ENCODE results near the gene YIPF6.
"Not testable (repeated sequence)": the region's sequence is repeated elsewhere in the genome, so short reads cannot be mapped to it uniquely, and the experiment has no call there.

The YIPF6 gene

GRCh38 chrX:68498508-68499379, at the start of gene YIPF6:
Gene YIPF6 (plus strand): TSS chrX:68499051. CDS start chrX:68499067, 16 bp downstream.
- peak; percentile 43 to 58 for DNase-seq (ENCODE audit: low read depth in 2 of 2)

GRCh38 chrX:68451720-68452119, 47.1 kb upstream of the YIPF6 start:
- no peak for DNase-seq (ENCODE audit: low read depth in 2 of 2)

- DNase-seq (ENCODE audit: low read depth in 2 of 2) = no peak
Observed at GRCh38 chrX:68454476-68455150, 44.2 kb upstream of the YIPF6 start.

- DNase-seq (ENCODE audit: low read depth in 2 of 2) = no peak
Observed at GRCh38 chrX:68455151-68455510, 43.7 kb upstream of the YIPF6 start.

- DNase-seq (ENCODE audit: low read depth in 2 of 2) = no peak
Observed at GRCh38 chrX:68461093-68461492, 37.8 kb upstream of the YIPF6 start.

GRCh38 chrX:68461576-68461975, 37.3 kb upstream of the YIPF6 start:
- DNase-seq (ENCODE audit: low read depth in 2 of 2) = no peak

- no peak for DNase-seq (ENCODE audit: low read depth in 2 of 2)
Observed at GRCh38 chrX:68462197-68462596, 36.7 kb upstream of the YIPF6 start.

GRCh38 chrX:68462653-68463052, 36.2 kb upstream of the YIPF6 start:
- DNase-seq (ENCODE audit: low read depth in 2 of 2) = no peak

GRCh38 chrX:68463880-68464279, 35.0 kb upstream of the YIPF6 start:
- DNase-seq (ENCODE audit: low read depth in 2 of 2) = no peak

GRCh38 chrX:68464796-68465195, 34.1 kb upstream of the YIPF6 start:
- no peak for DNase-seq (ENCODE audit: low read depth in 2 of 2)

GRCh38 chrX:68480969-68481368, 17.9 kb upstream of the YIPF6 start:
- DNase-seq (ENCODE audit: low read depth in 2 of 2) = no peak

- DNase-seq (ENCODE audit: low read depth in 2 of 2) = not testable (repeated sequence)
Observed at GRCh38 chrX:68486198-68486597, 12.7 kb upstream of the YIPF6 start.

- no peak for DNase-seq (ENCODE audit: low read depth in 2 of 2)
Observed at GRCh38 chrX:68487254-68487653, 11.6 kb upstream of the YIPF6 start.

- no peak for DNase-seq (ENCODE audit: low read depth in 2 of 2)
Observed at GRCh38 chrX:68487924-68488323, 10.9 kb upstream of the YIPF6 start.

- DNase-seq (ENCODE audit: low read depth in 2 of 2) = no peak
Observed at GRCh38 chrX:68488657-68489056, 10.2 kb upstream of the YIPF6 start.

- no peak for DNase-seq (ENCODE audit: low read depth in 2 of 2)
Observed at GRCh38 chrX:68490644-68491043, 8.2 kb upstream of the YIPF6 start.

- DNase-seq (ENCODE audit: low read depth in 2 of 2) = no peak
Observed at GRCh38 chrX:68492583-68492982, 6.3 kb upstream of the YIPF6 start.

GRCh38 chrX:68493776-68494175, 5.1 kb upstream of the YIPF6 start:
- DNase-seq (ENCODE audit: low read depth in 2 of 2) = not testable (repeated sequence)

- DNase-seq (ENCODE audit: low read depth in 2 of 2) = no peak
Observed at GRCh38 chrX:68498044-68498507, 775 bp upstream of the YIPF6 start.

- no peak for DNase-seq (ENCODE audit: low read depth in 2 of 2)
Observed at GRCh38 chrX:68499543-68500504, 973 bp downstream of the YIPF6 start.

- DNase-seq (ENCODE audit: low read depth in 2 of 2) = peak; percentile 30 to 45
Observed at GRCh38 chrX:68503836-68504636, 5.2 kb downstream of the YIPF6 start.
